ENCODE measurements around the gene MRPL10. TPM values are rescaled to one million over a fixed set of nuclear protein-coding genes. Genes with fewer than 3 reads are reported as not detected.

Gene MRPL10
- total and polyA plus RNA-seq, 2 of the 8 experiments (the other 6 are each of a cell fraction or from before 2014, with no cell fraction given): 85.3 to 214 TPM

- no peak overlapping the region for H3K4ac ChIP-seq (replicated peaks; ENCODE audit: insufficient read length, low read depth, low read length)
- H3K56ac ChIP-seq (replicated peaks; ENCODE audit: insufficient read length, low read depth, low read length): no peak overlapping the region
- no peak overlapping the region for H3K4me3 ChIP-seq (ENCODE audit: extremely low read depth in 1 of 4, insufficient read depth in 2 of 4, low read depth in 3 of 4, low read length in 4 of 4)
- 94% methylated on average over 13 of the region's 13 CpGs; no CpG with 5 or more reads in 1 of the 2 experiments for WGBS, 2 experiments (ENCODE audit: extremely low coverage in 1 of 2, insufficient coverage in 1 of 2, insufficient read length in 1 of 2, insufficient replicate concordance in 2 of 2, low coverage in 1 of 2, low lambda C conversion rate in 2 of 2, missing lambda C conversion rate in 1 of 2)
- H3K79me1 ChIP-seq (ENCODE audit: low read depth, low read length): no peaks in the 10 kb centered on the region
- no peak overlapping the region for H2BK5ac ChIP-seq (ENCODE audit: low read depth, low read length)
- FAIRE-seq (no peak), DNase-seq (ENCODE audit: low read depth in 1 of 2, low spot score in 2 of 2) (no peak)
- no peak overlapping the region for H2BK15ac ChIP-seq (ENCODE audit: low read length)
- no peaks in the 10 kb centered on the region for H3K9me3 ChIP-seq (ENCODE audit: insufficient read depth in 2 of 2, low read depth in 1 of 2, low read length in 1 of 2)
- no peak overlapping the region for H2BK20ac ChIP-seq (ENCODE audit: low read length)
- H3K23ac ChIP-seq (ENCODE audit: insufficient read length): no peak overlapping the region
- no peaks in the 10 kb centered on the region for H3K79me2 ChIP-seq (ENCODE audit: control insufficient read depth in 1 of 2, insufficient read depth in 2 of 2, low read length in 2 of 2)
- H3K14ac ChIP-seq (ENCODE audit: insufficient read length): no peak overlapping the region
- no peak overlapping the region for H2AK5ac ChIP-seq (ENCODE audit: low read depth, low read length)
- no peak overlapping the region for H2AFZ ChIP-seq (ENCODE audit: low read length)
- H3K18ac ChIP-seq (ENCODE audit: extremely low read depth, low read length): no peak overlapping the region
- ChIA-PET POLR2A (ENCODE audit: partially characterized antibody) (interaction anchor here (0.6 kb wide), 1 partner anchor 52 kb away, joined by 3 read pairs; no protein-coding TSS in a partner anchor), CTCF (ENCODE audit: partially characterized antibody) (interaction anchor here (1.0 to 33.0 kb wide), 4 partner anchors 8 to 110 kb away, joined by 3 to 1206 read pairs (median 310); partner anchors contain the start of genes PNPO, PRR15L, SP2 and SP6)
- no peak overlapping the region for H3K27ac ChIP-seq (ENCODE audit: low read depth, low read length)
- no peak overlapping the region for H2BK120ac ChIP-seq (replicated peaks; ENCODE audit: low read depth, low read length)
- peaks cover 0 to 2% of the 10 kb centered on the region in 2 experiments for H4K20me1 ChIP-seq (replicated peaks in 1 of 2; ENCODE audit: control insufficient read depth in 1 of 2, insufficient read depth in 2 of 2, low read length in 2 of 2)
- H4K8ac ChIP-seq (ENCODE audit: extremely low read depth, insufficient read depth, low read length): peak overlapping the region; percentile 51; the same call in 1 of the 2 replicates
- no peaks in the 10 kb centered on the region; a peak in 1 of 7 replicates for H3K27me3 ChIP-seq (replicated peaks in 1 of 4; ENCODE audit: control insufficient read depth in 3 of 4, extremely low read depth in 1 of 4, insufficient read depth in 3 of 4, low read length in 3 of 4)
- H3K36me3 ChIP-seq (ENCODE audit: control insufficient read depth in 2 of 4, insufficient read depth in 4 of 4, low read length in 3 of 4): peaks cover 0 to 9% (median 1%) of the 10 kb centered on the region in 4 experiments; a peak in 4 of 8 replicates
- no peak overlapping the region for H4K5ac ChIP-seq (ENCODE audit: insufficient read length, low read depth, low read length)
- peaks cover 0 to 17% (median 6%) of the 10 kb centered on the region in 4 experiments; a peak in 5 of 7 replicates for H3K4me1 ChIP-seq (replicated peaks in 1 of 4; ENCODE audit: control insufficient read depth in 3 of 4, insufficient read depth in 4 of 4, low read length in 3 of 4)
- H3K4me2 ChIP-seq (ENCODE audit: insufficient read depth in 1 of 2, low read depth in 2 of 2, low read length in 2 of 2): no peak overlapping the region
- no peak overlapping the region for H4K91ac ChIP-seq (replicated peaks; ENCODE audit: insufficient read length, low read length)
- H3K9ac ChIP-seq (replicated peaks in 1 of 4; ENCODE audit: extremely low read depth in 1 of 4, low read depth in 3 of 4, low read length in 3 of 4): no peak overlapping the region
- peaks cover 2% of the 10 kb centered on the region; the same call in 1 of the 2 replicates for H3K23me2 ChIP-seq (ENCODE audit: low read depth, low read length)
- no peak overlapping the region for H2BK12ac ChIP-seq (ENCODE audit: low read depth, low read length)
- no peak for TF ChIP-seq CBX5 (IDR thresholded peaks at IDR 0.05; ENCODE audit: low read depth, low read length)
- no peak for TF ChIP-seq SIRT6 (IDR thresholded peaks at IDR 0.05; ENCODE audit: low read length)
Measured at GRCh38 chr17:47838636-47839035, 7.3 kb upstream of the MRPL10 start.

Measured in H1 (cell line).